Ascending aorta (tissue), 2 donors: ENCODE measurements around the gene LDLRAD4. TPM values are rescaled to one million over a fixed set of nuclear protein-coding genes. Genes with fewer than 3 reads are reported as not detected.

Experiments used
- DNase-seq, 2 donors: peaks; one replicate each; pipeline ENCODE4 v3.0.0-alpha.2; 2019; ENCODE audit warnings: low spot score in 2 of 2
- H3K27ac ChIP-seq, 2 donors: fragments of 200-600 bp; sonication (generic); one replicate each; pipeline ENCODE4 v1.5.1; 2016 to 2017; ENCODE audit warnings: mild to moderate bottlenecking in 1 of 2
- H3K27me3 ChIP-seq: fragments of 200-600 bp; sonication (generic); one replicate; pipeline ENCODE4 v1.5.1; 2017
- H3K36me3 ChIP-seq, 2 donors: fragments of 200-600 bp; sonication (generic); one replicate each; pipeline ENCODE4 v1.5.1; 2016
- H3K4me1 ChIP-seq, 2 donors: fragments of 200-600 bp; sonication (generic); one replicate each; pipeline ENCODE4 v1.5.1; 2016 to 2017; ENCODE audit warnings: mild to moderate bottlenecking in 1 of 2
- H3K4me3 ChIP-seq, 2 donors: fragments of 200-600 bp; sonication (generic); one replicate each; pipeline ENCODE4 v1.5.1; 2016 to 2017; ENCODE audit warnings: mild to moderate bottlenecking in 1 of 2
- H3K9me3 ChIP-seq, 2 donors: fragments of 200-600 bp; sonication (generic); one replicate each; pipeline ENCODE4 v1.5.1; 2016
- CTCF ChIP-seq, 3 experiments: fragments of 200-600 bp in 2 of 3; fragments of 450-650 bp in 1 of 3; sonication (generic) in 2 of 3; IDR thresholded peaks; one replicate each; pipeline ENCODE4 v1.5.1; 2016 to 2019; ENCODE audit warnings: antibody characterized with exemption in 3 of 3, mild to moderate bottlenecking in 1 of 3, moderate library complexity in 1 of 3
- intact Hi-C: fragments of 100-400 bp; cut with DNase I; formaldehyde crosslinking; loops from one replicate; pipeline ENCODE4 v1.15.1; 2023
- total RNA-seq: library from RNA; depleted of rRNA; stranded (reverse); fragments of >200 nt; gene quantifications from one replicate; pipeline ENCODE4 v1.1.0, GENCODE V29; 2016

LDLRAD4 gene
- total RNA-seq, 1 donor from 2014 or later = 21.0 TPM

- H3K4me1 ChIP-seq = peaks cover 0 to under 1% of the 10 kb centered on the region in 2 donors
- DNase-seq = no peak
- H3K4me3 ChIP-seq = no peak overlapping the region
- intact Hi-C loops = loop anchor here (5.0 kb wide), 1 partner anchor 72 kb away; no protein-coding TSS in a partner anchor
- peaks cover 0 to 13% of the 10 kb centered on the region in 2 donors for H3K36me3 ChIP-seq
- no peaks in the 10 kb centered on the region for H3K9me3 ChIP-seq
- H3K27ac ChIP-seq = no peak overlapping the region
- TF ChIP-seq CTCF (IDR thresholded peaks at IDR 0.05) = no peak
- no peaks in the 10 kb centered on the region for H3K27me3 ChIP-seq
Measured at GRCh38 chr18:13624563-13625237, 406.1 kb downstream of the LDLRAD4 start.

- H3K36me3 ChIP-seq = peaks cover 0 to 13% of the 10 kb centered on the region in 2 donors
- no peak for TF ChIP-seq CTCF (IDR thresholded peaks at IDR 0.05)
- DNase-seq = no peak
- H3K4me1 ChIP-seq = peaks cover 3% of the 10 kb centered on the region in 2 donors
- intact Hi-C loops = no loop called here
- H3K4me3 ChIP-seq = no peak overlapping the region
- H3K9me3 ChIP-seq = no peaks in the 10 kb centered on the region
- H3K27ac ChIP-seq = no peak overlapping the region
- H3K27me3 ChIP-seq = no peaks in the 10 kb centered on the region
Measured at GRCh38 chr18:13625355-13625754, 406.8 kb downstream of the LDLRAD4 start.

- TF ChIP-seq CTCF (IDR thresholded peaks at IDR 0.05) = no peak
- peaks cover 0 to 12% of the 10 kb centered on the region in 2 donors for H3K36me3 ChIP-seq
- no peaks in the 10 kb centered on the region for H3K27me3 ChIP-seq
- H3K27ac ChIP-seq = no peak overlapping the region
- H3K4me3 ChIP-seq = no peak overlapping the region
- no peaks in the 10 kb centered on the region for H3K9me3 ChIP-seq
- peaks cover 3% of the 10 kb centered on the region in 2 donors for H3K4me1 ChIP-seq
- DNase-seq = no peak
- intact Hi-C loops = no loop called here
Measured at GRCh38 chr18:13625843-13626543, 407.4 kb downstream of the LDLRAD4 start.

- no peak for DNase-seq
- no peaks in the 10 kb centered on the region for H3K9me3 ChIP-seq
- intact Hi-C loops = no loop called here
- peaks cover 0 to 8% of the 10 kb centered on the region in 2 donors for H3K36me3 ChIP-seq
- TF ChIP-seq CTCF (IDR thresholded peaks at IDR 0.05) = no peak
- H3K27ac ChIP-seq = no peak overlapping the region
- H3K4me1 ChIP-seq = peaks cover 3% of the 10 kb centered on the region in 2 donors
- no peak overlapping the region for H3K4me3 ChIP-seq
- H3K27me3 ChIP-seq = no peaks in the 10 kb centered on the region
Measured at GRCh38 chr18:13626544-13626908, 408.0 kb downstream of the LDLRAD4 start.

- no peaks in the 10 kb centered on the region for H3K36me3 ChIP-seq
- intact Hi-C loops = no loop called here
Measured at GRCh38 chr18:13627639-13628038, 409.1 kb downstream of the LDLRAD4 start.

More at GRCh38 chr18:13627639-13628038, 409.1 kb downstream of the LDLRAD4 start:
- no peak for DNase-seq
- peaks cover 3% of the 10 kb centered on the region in 2 donors for H3K4me1 ChIP-seq
- TF ChIP-seq CTCF (IDR thresholded peaks at IDR 0.05) = no peak
- no peak overlapping the region for H3K27ac ChIP-seq
- H3K27me3 ChIP-seq = no peaks in the 10 kb centered on the region
- H3K9me3 ChIP-seq = no peaks in the 10 kb centered on the region
- H3K4me3 ChIP-seq = no peak overlapping the region
